DMS 273 (cell line): Measurements from ENCODE around the gene COL15A1.

Source experiments
- DNase-seq: peaks from one replicate; lab custom pipeline; 2025; ENCODE audit not compliant: unreplicated experiment; lab: John Stamatoyannopoulos, UW

COL15A1 gene

GRCh38 chr9:99104459-99105151, 160.9 kb downstream of the COL15A1 start, which contains the start of gene TGFBR1:
TGFBR1 (plus strand) TSS chr9:99105113; CDS start chr9:99105206, 93 bp downstream.
- peak; percentile 97 for DNase-seq

- peak; percentile 77 for DNase-seq
Measured at GRCh38 chr9:99105152-99106043, 161.7 kb downstream of the COL15A1 start.

GRCh38 chr9:99106044-99106375, 162.3 kb downstream of the COL15A1 start:
- DNase-seq, result no peak

GRCh38 chr9:99107421-99107820, 163.7 kb downstream of the COL15A1 start:
- no peak for DNase-seq

- no peak for DNase-seq
Measured at GRCh38 chr9:99108131-99108530, 164.4 kb downstream of the COL15A1 start.

GRCh38 chr9:99109522-99109921, 165.8 kb downstream of the COL15A1 start:
- DNase-seq, result peak; percentile 86

GRCh38 chr9:99112750-99113413, 169.2 kb downstream of the COL15A1 start:
- no peak for DNase-seq

- DNase-seq, result no peak
Measured at GRCh38 chr9:99113414-99114048, 169.8 kb downstream of the COL15A1 start.

- no peak for DNase-seq
Measured at GRCh38 chr9:99114049-99114440, 170.3 kb downstream of the COL15A1 start.

- DNase-seq, result peak; percentile 28
Measured at GRCh38 chr9:99114846-99115500, 171.3 kb downstream of the COL15A1 start.

GRCh38 chr9:99116003-99116411, 172.3 kb downstream of the COL15A1 start:
- peak; percentile 84 for DNase-seq

GRCh38 chr9:99118782-99119466, 175.2 kb downstream of the COL15A1 start:
- no peak for DNase-seq

GRCh38 chr9:99119976-99120655, 176.4 kb downstream of the COL15A1 start:
- peak; percentile 44 for DNase-seq
